KMS-11 (cell line): Measurements from ENCODE around the gene DTNB.

Experiments
- H2AFZ ChIP-seq: fragments of 200-600 bp; sonication (generic); 2 replicates; pipeline ENCODE4 v1.6.1; 2016; ENCODE audit warnings: antibody characterized with exemption, mixed run types, low read depth
- H3K27ac ChIP-seq: fragments of 200-600 bp; sonication (generic); 2 replicates; pipeline ENCODE4 v1.6.1; 2016; ENCODE audit warnings: mild to moderate bottlenecking, mixed run types
- H3K27me3 ChIP-seq: fragments of 200-600 bp; sonication (generic); 2 replicates; pipeline ENCODE4 v1.6.1; 2017; ENCODE audit warnings: mild to moderate bottlenecking, low read depth, mixed run types, moderate library complexity; ENCODE audit not compliant: insufficient read depth
- H3K36me3 ChIP-seq: fragments of 200-600 bp; sonication (generic); 2 replicates; pipeline ENCODE4 v1.6.1; 2017; ENCODE audit warnings: mild to moderate bottlenecking, mixed run types; ENCODE audit not compliant: insufficient read depth
- H3K4me1 ChIP-seq: fragments of 200-600 bp; sonication (generic); 2 replicates; pipeline ENCODE4 v1.6.1; 2016; ENCODE audit warnings: mild to moderate bottlenecking, low read depth, mixed run types; ENCODE audit not compliant: poor library complexity, severe bottlenecking
- H3K4me2 ChIP-seq: fragments of 200-600 bp; sonication (generic); 2 replicates; pipeline ENCODE4 v1.7.0; 2016; ENCODE audit warnings: mild to moderate bottlenecking, mixed run types
- H3K4me3 ChIP-seq: fragments of 200-600 bp; sonication (generic); IDR thresholded peaks from 2 replicates; pipeline ENCODE4 v1.6.1; 2017; ENCODE audit warnings: low read depth, low read length, mixed read lengths; ENCODE audit not compliant: insufficient read depth
- H3K79me2 ChIP-seq: fragments of 200-600 bp; sonication (generic); 2 replicates; pipeline ENCODE4 v1.6.1; 2016; ENCODE audit warnings: low read depth, mixed run types; ENCODE audit not compliant: insufficient read depth
- H3K9ac ChIP-seq: fragments of 200-600 bp; sonication (generic); 2 replicates; pipeline ENCODE4 v1.6.1; 2016; ENCODE audit warnings: mild to moderate bottlenecking, mixed run types
- H4K20me1 ChIP-seq: fragments of 200-600 bp; sonication (generic); 2 replicates; pipeline ENCODE4 v1.6.1; 2016; ENCODE audit warnings: mild to moderate bottlenecking, mixed run types; ENCODE audit not compliant: insufficient read depth
- TF ChIP-seq, protein P1 (sequence below): fragments of 200-600 bp; sonication (generic); conservative IDR thresholded peaks from 2 replicates; pipeline ENCODE4 v1.6.1; 2017; ENCODE audit warnings: low read depth, mild to moderate bottlenecking, antibody characterized with exemption, low read length, moderate library complexity, mixed read lengths

DTNB gene

DNA sequence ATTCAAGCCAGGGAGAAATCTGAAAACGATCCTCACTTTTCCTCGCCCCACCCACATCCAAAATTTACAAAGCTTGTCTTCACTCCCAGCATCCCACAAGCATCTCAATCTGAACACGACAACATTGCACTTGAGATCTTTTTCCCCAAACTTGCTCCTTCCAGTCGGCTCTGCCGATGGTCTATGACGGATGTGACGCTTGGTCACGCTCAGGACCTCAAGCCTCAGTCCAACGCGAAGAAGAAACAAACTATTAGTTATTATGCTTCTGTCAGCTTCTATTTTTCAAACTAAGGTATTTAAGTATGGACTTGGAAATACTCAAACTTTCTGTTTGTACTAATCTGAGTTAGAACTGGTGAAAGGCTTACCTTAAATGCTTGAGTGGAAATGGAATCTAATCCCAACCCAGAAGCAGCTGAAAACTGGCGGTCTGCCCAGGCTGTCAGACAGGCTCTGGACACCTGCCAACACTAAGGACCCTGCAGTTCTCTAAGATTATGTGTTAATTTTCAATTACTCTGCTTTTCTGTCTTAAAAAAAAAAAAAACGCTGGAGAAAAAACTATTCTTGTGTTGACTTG lies 199.5 kb downstream of the DTNB start:
- H3K27me3 ChIP-seq, result no peaks in the 10 kb centered on the region
- no peaks in the 10 kb centered on the region for H3K4me1 ChIP-seq
- H3K4me3 ChIP-seq, result no peak overlapping the region
- no peaks in the 10 kb centered on the region for H4K20me1 ChIP-seq
- no peak overlapping the region for H3K9ac ChIP-seq
- H3K79me2 ChIP-seq, result no peaks in the 10 kb centered on the region
- H3K36me3 ChIP-seq, result no peaks in the 10 kb centered on the region
- no peak overlapping the region for H3K27ac ChIP-seq
- H2AFZ ChIP-seq, result no peak overlapping the region
- H3K4me2 ChIP-seq, result no peak overlapping the region
- TF ChIP-seq, protein P1, sequence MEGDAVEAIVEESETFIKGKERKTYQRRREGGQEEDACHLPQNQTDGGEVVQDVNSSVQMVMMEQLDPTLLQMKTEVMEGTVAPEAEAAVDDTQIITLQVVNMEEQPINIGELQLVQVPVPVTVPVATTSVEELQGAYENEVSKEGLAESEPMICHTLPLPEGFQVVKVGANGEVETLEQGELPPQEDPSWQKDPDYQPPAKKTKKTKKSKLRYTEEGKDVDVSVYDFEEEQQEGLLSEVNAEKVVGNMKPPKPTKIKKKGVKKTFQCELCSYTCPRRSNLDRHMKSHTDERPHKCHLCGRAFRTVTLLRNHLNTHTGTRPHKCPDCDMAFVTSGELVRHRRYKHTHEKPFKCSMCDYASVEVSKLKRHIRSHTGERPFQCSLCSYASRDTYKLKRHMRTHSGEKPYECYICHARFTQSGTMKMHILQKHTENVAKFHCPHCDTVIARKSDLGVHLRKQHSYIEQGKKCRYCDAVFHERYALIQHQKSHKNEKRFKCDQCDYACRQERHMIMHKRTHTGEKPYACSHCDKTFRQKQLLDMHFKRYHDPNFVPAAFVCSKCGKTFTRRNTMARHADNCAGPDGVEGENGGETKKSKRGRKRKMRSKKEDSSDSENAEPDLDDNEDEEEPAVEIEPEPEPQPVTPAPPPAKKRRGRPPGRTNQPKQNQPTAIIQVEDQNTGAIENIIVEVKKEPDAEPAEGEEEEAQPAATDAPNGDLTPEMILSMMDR, result no peak

DNA sequence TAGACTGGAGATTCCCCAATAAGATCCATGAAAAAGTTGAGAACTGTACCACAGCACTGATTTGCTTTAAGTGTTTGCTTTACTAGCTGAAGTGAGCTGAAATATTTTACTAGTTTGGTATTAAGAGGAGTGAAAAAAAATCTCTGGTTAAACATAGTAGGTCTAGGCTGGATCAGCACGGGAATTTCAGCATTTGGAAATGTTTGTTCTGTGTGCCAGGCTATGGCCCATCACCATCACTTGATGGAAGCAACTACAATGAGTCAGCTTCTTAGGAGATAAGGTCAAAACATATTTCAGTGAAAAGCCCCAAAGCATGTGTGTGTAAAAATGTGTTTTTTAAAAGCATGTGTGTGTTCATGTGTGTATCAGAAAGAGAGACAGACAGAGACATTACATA lies 200.2 kb downstream of the DTNB start:
- H3K4me3 ChIP-seq, result no peak overlapping the region
- no peak overlapping the region for H3K4me2 ChIP-seq
- TF ChIP-seq, protein P1, result no peak
- no peaks in the 10 kb centered on the region for H3K27me3 ChIP-seq
- no peaks in the 10 kb centered on the region for H3K4me1 ChIP-seq
- no peaks in the 10 kb centered on the region for H4K20me1 ChIP-seq
- H3K9ac ChIP-seq, result no peak overlapping the region
- H2AFZ ChIP-seq, result no peak overlapping the region
- no peaks in the 10 kb centered on the region for H3K79me2 ChIP-seq
- H3K27ac ChIP-seq, result no peak overlapping the region
- H3K36me3 ChIP-seq, result no peaks in the 10 kb centered on the region

GRCh38 chr2:25470806-25471205 lies 202.6 kb downstream of the DTNB start:
- no peaks in the 10 kb centered on the region for H3K79me2 ChIP-seq
- H3K27me3 ChIP-seq, result no peaks in the 10 kb centered on the region
- no peak overlapping the region for H3K27ac ChIP-seq
- no peak overlapping the region for H3K9ac ChIP-seq
- H3K4me1 ChIP-seq, result no peaks in the 10 kb centered on the region
- H3K4me3 ChIP-seq, result no peak overlapping the region
- no peak overlapping the region for H3K4me2 ChIP-seq
- no peaks in the 10 kb centered on the region for H4K20me1 ChIP-seq
- TF ChIP-seq, protein P1, result no peak
- no peak overlapping the region for H2AFZ ChIP-seq
- no peaks in the 10 kb centered on the region for H3K36me3 ChIP-seq

DNA sequence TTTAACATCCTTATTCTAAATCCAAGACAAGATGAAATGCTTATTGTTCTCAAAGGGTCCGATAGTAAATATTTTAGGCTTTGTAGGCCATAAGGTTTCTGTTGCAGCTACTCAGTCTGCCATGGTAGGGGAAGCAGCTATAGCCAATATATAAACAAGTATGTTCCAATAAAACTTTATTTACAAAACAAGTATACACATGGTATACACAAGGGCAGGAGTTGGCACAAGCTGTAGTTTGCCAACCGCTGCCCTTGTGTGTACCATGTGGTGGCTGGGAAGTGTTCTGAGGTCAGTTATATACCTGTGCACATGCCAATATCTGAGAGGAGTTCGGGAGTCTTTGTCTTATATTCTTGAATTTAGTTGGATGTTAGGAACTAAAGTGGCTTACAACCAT lies 205.6 kb downstream of the DTNB start:
- Histone ChIP-seq H2AFZ (no peak overlapping the region), H3K36me3 (no peaks in the 10 kb centered on the region), H4K20me1 (no peaks in the 10 kb centered on the region), H3K4me3 (no peak overlapping the region), H3K27me3 (no peaks in the 10 kb centered on the region), H3K9ac (no peak overlapping the region), H3K27ac (no peak overlapping the region), H3K4me1 (no peaks in the 10 kb centered on the region), H3K79me2 (no peaks in the 10 kb centered on the region), H3K4me2 (no peak overlapping the region)
- TF ChIP-seq, protein P1, result no peak
